GM18508 (cell line): ENCODE results near the gene THOC5.

ENCODE experiments used
- ATAC-seq: cut with Tn5 transposase; IDR thresholded peaks from one replicate; pipeline ENCODE4 v1.9.1; 2021; ENCODE audit warnings: moderate number of reproducible peaks; ENCODE audit not compliant: insufficient read depth, unreplicated experiment

The THOC5 gene

DNA sequence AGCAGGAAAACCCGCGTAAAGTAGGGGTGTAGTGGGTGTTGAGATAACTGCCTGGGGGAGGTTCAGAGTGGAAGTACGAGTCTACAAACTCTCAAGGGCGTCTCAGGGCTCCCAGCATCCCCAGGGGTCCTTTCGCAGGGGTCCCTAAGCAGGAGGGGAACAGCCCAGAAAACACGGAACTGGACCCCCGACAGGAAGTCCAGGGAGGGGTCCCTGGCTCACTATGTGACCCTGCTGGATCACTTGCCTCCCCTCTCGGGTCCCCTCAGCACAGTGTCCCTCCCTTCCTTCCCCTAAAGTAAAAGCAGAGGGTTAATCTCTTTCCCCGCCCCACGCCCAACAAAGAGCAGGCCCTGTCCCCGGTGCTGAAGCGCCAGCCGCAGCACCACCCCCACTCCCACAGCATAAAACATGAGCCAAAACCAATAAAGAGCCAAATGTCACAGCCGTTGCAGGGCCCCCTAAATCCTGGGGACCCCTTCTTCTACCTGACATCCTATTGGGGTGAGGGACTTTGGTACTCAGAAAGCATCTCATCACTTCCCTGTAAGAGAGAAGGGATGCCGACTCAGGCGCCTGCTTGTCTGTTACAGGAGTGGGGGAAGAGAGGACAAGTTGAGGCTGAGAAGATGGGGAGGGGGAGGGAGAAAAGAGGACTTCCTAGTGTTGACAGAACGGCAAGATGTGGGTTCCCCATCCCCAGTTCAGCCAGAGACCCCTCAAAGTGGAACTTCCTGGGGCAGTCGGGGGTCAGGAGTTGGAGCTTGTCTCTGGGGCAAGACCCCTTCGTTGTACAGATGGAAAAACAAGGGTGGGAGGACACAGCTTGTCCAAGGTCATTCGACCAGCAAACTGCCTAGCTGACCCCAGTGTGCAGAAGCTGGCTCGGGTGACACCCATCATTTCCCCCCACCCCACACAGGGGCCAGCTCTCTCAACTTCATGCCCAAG, 75.0 kb downstream of the THOC5 start:
- ATAC-seq, result no peak

- no peak for ATAC-seq
Observed at GRCh38 chr22:29477723-29478318, 75.7 kb downstream of the THOC5 start.

DNA sequence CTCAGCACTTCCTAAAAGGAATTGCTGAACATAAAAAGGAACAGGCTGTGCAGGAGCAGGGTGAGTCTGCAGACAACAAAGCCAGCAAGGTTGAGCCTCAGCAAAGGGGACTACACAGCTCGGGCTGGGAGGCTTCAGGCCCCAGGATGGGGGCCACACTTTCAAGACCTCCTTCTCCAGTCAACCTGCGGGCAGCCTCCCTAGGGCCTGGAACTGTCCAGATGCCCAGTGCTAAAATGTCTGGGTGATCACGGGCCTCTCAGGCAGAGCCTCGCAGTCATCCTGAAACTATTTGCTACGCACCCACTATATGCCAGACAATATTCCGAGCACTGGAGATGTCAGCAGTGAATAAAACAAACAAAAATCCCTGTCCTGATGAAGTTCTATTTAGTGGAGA, 77.4 kb downstream of the THOC5 start:
- no peak for ATAC-seq

DNA sequence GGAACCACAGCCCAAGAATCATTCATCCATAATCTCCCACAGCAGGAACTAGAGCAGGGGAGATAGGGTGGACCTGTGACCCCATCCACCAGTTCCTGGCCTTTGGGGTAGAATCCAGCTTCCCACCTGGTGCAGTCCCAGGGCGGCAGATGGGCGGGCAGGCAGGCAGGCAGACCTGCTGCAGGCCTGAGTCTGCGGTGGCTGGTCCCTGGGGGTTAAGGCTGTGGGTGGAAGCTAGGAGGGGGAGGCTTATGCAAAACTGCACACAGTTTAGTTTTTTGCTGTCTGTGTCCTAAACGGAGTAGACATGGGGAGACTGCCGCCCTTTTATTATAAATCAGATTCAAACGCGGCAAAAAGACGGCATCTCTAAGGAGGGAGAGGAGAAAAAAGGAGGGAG, 78.0 kb downstream of the THOC5 start:
- ATAC-seq, result no peak

GRCh38 chr22:29473001-29473400, 80.6 kb downstream of the THOC5 start:
- ATAC-seq, result no peak

DNA sequence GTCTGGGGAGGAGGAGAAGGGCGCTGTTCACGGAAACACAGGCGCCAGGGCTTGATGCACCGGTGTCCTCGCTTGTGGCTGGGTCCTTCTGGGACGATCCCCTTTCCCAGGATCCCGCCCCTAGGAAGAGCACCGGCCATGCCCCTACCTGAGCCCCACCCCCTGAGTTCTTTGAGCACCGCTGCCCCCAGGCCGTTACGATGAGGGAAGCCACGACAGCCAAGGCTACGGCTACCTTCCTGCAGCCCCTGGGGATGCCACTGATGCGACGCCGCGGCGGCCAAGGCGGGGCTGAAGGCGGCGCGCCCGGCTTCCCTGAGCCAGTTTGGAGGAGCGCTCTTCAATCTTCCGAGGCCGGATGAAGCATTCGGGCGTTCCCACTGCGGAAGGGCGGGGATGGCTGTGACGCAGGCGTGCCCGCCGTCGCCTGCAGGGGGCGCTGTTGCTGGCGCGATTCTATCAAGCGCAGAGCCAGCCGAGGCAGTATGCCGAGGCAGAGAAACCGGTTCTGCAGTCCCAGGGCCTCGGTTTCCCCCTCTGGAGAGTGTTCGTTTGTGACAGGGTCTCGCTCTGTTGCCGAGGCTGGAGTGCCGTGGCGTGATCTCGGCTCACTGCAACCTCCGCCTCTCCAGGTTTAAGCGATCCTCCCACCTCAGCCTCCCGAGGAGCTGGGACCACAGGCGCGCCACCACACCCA, 83.2 kb downstream of the THOC5 start:
- ATAC-seq, result no peak

- no peak for ATAC-seq
Observed at GRCh38 chr22:29469755-29470154, 83.8 kb downstream of the THOC5 start.

GRCh38 chr22:29464581-29464980, 89.0 kb downstream of the THOC5 start:
- no peak for ATAC-seq

DNA sequence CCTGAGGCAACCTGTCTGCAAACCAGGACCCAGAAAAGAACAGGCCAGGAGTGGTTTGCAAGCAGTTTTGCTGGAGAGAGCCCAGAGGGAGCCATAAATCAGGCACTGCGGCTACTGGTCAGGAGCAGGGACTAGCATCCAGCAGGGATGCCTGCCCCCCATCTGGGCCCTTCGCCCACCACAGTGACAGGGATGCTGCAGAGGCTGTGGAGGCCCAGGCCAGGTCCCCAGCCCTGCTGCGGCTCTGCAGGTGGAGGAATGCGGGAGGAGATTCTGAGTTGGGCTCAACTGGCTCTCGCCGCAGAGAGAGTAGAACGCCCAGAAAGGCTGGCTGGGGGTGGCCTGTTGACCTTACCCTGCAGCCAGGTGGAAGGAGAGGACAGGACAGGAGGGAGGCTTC, 89.9 kb downstream of the THOC5 start:
- no peak for ATAC-seq

DNA sequence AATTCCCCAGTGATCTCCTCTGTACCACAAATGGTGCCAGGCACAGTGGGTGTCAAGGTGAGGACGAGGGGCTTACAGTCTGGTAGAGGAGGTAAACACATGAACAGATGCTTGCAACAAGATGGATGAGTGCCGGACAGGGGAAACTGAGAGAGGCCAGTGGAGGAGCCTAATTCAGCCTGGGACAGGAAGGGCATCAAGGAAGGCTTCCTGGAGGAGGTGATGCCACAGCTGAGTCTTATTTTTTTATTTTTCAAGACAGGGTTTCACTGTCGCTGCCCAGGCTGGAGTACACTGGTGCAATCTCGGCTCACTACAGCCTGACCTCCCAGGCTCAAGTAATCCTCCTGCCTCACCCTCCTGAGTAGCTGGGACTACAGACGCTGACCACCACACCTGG, 92.3 kb downstream of the THOC5 start:
- ATAC-seq, result no peak

DNA sequence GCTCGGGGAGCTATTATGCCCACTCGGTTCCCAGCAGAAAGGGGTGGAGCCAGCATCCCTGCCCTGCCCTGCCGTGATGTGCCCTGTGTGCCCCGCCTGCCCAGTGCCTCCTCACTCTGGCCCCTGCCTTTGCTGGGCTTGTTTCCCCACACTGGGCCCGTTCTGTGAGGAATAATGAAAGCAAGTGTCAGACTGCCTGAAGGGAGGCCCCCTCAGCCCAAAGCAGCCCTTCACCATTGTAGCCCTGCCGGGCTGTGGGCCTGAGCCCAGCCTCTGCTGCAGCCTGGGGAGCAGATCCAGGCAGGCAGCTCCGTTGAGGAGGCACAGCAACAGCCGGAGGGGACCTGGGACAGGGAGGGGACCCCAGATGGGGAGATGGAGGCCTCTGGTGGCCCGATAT, 93.8 kb downstream of the THOC5 start:
- no peak for ATAC-seq

DNA sequence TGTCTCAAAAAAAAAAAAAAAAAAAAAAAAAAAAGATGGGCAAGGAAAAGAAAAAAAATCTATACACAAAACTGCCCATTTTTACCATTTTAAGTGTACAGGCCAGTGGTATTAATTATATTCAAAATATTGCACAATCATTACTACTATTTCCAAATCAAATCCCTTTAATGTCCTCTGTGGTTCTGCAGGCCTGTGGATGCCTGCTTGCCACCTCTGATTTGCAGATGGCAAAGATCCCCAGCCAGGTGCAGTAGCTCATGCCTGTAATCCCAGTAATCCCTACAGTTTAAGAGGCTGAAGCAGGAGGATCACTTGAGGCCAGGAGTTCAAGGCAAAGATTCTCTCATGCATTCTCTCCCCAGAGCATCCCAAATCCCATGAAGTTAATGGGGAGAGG, 95.0 kb downstream of the THOC5 start:
- no peak for ATAC-seq

DNA sequence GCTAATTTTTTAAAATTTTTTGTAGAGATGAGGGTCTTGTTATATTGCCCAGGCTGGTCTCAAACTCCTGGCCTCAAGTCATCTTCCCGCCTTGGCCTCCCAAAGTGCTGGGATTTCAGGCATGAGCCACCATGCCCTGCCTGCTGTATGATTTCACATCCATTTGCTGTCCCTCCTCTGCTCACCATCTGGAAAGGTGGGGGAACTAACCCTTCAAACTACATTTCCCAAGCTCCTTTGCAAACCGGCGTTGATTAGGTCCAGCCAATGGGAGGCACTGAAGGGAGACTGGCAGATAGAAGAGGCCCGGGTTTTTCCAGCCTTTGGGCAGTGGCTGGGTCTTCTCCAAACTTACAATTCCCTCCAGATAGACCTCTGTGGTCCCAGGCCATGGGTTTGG, 95.8 kb downstream of the THOC5 start:
- ATAC-seq, result no peak

DNA sequence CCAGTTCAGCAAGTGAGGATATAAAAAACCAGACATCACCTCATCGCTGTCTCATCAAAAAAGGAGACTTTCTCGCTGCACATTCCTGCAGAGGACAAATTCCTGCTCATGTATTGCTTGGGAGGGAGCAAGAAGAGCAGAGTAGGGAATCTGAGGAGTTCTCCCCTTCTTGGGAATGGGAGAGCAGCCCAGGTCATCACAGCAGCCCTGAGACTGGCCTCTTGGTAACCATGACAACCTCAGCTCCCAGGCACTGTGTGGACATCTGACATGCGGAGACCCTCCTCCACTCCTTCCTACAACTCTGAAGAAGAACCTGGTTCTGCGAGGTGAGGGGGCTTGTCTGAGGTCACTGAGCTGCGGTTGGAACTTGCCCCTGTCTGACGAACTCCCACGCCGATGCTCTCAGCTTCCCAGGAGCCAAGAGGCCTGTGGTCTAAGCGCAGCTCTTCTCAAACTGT, 97.3 kb downstream of the THOC5 start:
- no peak for ATAC-seq
